GM18909 (cell line): ENCODE results near the gene SMARCA2.
"Not testable (repeated sequence)": the region's sequence is repeated elsewhere in the genome, so short reads cannot be mapped to it uniquely, and the experiment has no call there.

Source experiments
- ATAC-seq: cut with Tn5 transposase; IDR thresholded peaks from one replicate; pipeline ENCODE4 v1.9.1; 2021; ENCODE audit warnings: mild to moderate bottlenecking; ENCODE audit not compliant: unreplicated experiment, poor library complexity

SMARCA2 gene

DNA sequence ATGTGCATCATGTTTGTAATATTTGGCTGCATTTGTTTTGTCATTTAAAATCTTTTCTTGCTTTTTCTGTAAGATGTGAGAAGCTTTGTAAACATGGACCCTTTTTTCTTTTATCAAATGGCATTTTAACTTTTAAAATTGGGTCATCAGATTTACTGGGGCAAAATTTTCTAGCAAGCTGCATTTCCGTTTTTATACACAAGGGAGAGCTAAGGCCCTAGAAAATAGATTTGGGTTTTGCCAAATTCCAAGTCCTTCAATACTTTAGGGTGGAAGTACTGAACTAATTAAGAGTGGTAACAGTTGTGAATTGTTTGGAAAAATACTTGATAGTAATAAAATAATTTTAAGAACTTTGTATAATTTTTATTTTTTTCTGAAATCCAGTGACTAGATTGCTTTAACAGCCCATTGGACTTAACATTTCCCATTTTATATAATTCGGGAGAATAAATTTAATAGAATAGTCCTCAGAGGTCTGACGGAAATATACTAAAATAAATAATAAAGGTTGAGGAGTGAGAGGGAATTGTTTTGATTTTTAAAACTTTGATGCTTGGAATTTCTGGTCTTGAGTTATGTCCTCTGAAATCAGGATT, 117.4 kb downstream of the SMARCA2 start:
- no peak for ATAC-seq

DNA sequence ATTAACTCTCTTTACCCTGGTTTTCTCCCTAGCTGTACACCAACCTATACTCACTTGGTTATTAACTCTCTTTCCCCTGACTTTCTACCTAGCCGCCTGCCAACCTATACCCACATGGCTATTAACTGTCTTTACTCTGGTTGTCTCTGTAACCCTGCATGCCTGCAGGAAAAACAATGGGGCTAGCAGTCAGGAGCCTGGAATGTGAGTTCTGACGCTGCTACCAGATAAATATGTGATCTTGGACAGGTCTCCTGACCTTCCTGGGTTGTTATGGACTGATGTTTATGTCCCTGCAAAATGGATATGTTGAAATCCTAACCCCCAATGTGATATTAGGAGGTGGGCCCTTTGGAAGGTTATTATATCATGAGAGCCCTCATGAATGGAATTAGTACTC, 119.2 kb downstream of the SMARCA2 start:
- no peak for ATAC-seq

DNA sequence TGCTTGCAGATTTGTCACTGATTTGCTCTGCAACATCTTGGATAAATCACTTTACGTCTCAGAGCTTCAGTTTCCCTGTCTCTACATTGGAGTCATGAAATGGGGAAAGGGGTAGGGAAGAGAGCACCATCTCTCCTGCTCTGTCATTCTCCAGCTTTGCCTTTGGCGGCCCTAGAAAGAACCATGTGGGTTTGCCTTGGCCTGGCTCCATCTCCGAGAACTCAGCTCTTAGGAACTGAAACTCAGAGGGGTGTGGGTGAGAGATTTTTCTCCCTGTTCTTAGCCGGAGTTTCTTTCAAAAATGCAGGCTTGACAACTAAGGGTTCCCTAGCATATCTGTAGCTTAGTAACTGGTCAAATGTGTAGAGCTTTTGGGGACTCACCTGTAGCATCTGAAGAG, 123.5 kb downstream of the SMARCA2 start:
- ATAC-seq: no peak

DNA sequence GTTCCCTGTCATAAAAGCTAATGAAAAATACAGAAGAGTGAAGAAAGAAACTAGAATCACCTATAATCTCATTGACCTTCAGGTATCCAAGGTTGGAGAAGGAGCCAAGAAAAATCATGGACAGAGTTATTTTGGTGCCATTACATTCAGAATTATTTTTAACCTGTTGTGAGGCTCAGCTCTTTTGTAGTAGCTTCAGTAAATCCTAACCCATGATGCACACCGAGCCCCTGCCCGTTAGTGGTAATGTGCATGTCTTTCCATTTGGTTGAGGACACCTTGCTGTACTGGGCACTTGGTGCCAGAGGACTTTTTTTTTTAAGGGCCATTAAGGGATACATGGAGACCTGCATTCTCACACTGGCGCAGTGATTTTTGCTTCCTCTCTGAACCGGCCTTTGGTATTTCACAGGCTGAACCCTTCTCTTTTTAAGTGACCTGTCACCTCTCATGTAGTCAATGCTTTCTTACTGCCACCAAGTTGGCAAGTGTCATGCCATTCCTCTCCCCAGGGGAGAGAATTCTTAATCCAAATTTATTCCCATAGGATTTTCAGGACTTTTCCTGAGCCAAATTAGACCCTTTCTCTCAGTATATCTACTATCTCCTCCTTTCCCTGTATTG, 125.6 kb downstream of the SMARCA2 start:
- no peak for ATAC-seq

DNA sequence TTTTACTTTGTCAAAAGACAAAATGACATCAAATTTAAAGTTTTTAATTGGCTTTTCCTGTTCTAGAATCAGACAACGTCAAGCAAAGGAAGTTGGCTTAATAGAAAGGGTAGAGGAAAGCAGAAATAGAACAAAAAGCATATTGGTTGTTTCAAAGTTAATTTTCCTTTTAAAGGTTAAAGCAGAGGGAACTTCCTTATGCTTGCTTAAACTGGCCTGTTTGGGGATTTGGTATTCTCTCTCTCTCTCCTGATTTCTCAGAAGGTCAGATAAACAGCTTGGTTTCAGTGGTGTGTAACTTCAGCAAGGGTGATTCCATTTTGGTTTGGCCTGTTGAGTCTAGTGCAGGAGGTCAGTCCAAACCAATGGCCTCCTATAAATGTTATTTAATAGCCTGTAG, 127.1 kb downstream of the SMARCA2 start:
- no peak for ATAC-seq

DNA sequence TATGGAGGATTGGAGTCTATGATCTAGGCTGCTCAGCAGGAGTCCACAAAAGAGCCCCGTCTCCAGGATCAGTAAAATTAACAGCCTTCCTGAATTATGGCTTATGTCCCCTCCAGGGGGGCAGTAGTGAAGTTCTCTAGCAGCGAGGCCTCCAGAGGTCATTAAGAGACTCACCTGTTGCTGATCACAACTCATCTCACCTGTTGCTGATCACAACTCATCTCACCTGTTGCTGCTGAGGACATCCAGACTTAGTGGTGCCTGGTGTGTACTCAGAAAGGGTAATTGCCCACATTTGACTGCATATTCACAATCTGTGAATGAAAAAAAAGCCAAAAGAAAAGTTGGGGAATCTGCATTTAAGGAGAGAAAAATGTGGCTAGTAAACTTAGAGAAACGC, 129.5 kb downstream of the SMARCA2 start:
- no peak for ATAC-seq

DNA sequence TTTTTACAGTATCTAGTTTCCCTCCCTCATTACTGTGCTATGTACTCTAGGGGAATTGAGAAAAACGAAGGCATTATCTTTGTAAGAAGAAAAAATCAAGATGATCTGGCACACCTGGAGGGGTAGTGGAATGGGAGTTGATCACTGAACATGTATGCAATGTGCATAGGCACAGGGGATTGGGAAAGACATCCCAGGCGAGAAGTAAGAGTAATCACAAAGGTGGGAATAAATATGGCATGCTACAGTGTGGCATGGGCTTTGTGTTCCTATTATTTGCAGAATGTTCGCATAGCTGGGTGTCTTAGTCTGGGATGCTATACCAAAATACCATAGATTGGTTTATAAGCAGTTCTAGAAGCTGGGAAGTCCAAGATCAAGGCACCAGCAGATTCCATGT, 130.6 kb downstream of the SMARCA2 start:
- ATAC-seq: no peak

DNA sequence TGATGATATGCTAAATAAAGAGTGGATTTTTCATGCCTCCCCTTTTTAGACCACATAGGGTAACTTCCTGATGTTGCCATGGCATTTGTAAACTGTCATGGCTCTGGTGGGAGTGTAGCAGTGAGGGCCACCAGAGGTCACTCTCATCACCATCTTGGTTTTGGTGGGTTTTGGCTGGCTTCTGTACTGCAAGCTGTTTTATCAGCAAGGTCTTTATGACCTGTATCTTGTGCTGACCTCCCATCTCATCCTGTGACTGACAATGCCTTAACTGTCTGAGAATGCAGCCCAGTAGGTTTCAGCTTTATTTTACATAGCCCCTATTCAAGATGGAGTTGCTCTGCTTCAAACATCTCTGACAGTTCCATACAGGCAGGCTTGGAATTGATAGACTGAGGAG, 131.6 kb downstream of the SMARCA2 start:
- ATAC-seq: not testable (repeated sequence)

DNA sequence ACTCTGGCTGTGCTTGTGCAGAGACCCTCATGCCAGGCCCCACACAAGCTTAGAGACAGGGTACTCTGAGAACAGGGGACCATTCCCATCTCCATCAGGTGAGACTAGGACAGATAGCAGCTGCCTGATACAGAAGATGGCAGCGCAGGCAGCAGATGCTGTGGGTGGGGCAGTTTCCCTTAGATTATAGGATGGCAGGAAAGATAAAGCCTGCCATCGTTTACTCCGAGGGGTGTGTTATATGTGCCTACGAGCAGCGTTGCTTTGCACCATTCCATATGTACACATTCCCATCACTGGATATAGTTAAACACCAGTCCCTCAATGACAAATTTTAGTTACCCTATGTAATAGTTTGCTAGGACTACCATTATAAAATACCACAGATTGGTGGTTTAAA, 135.2 kb downstream of the SMARCA2 start:
- ATAC-seq: no peak

DNA sequence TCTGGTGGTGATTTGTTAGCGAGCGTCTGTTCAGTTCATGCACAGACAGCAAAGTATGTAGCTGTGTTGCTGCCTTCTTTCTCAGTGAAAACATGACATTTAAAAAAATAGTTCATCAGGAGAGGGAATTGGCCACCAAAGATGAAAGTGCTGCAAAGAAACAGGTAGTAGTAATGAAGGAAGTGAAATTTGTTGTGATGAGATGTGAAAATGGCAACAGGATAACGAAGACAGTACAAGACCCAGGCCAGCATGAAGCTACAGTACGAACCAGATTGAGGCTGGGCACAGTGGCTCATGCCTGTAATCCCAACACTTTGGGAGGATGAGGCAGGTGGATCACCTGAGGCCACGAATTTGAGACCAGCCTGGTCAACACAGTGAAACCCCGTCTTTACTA, 136.0 kb downstream of the SMARCA2 start:
- no peak for ATAC-seq

DNA sequence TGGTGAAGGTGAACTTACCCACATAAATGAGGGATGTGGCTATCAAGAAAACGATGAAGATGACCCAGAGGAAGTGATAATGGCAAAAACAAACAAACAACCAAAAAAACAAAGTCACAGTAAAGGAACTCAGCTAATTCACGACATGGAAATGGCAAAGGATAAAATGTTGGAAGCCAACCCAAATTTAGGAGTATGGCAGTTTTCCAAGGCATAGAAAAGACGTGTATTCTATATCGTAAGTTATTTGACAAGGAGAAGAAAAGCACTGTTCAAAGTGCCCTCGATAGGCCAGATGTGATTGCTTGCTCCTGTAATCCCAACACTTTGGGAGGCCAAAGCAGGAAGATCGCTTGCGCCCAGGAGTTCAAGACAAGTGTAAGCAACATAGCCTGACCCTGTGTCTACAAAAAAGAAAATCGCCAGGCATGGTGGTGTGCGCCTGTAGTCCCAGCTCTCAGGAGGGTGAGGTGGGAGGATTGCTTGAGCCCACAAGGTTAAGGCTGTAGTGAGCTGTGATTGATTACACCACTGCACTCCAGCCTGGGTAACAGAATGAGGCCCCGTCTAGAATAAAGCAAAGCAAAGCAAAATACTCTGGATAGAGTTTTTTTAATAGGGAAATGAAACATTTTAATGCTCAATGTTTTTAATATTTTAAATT, 138.0 kb downstream of the SMARCA2 start:
- ATAC-seq: no peak

DNA sequence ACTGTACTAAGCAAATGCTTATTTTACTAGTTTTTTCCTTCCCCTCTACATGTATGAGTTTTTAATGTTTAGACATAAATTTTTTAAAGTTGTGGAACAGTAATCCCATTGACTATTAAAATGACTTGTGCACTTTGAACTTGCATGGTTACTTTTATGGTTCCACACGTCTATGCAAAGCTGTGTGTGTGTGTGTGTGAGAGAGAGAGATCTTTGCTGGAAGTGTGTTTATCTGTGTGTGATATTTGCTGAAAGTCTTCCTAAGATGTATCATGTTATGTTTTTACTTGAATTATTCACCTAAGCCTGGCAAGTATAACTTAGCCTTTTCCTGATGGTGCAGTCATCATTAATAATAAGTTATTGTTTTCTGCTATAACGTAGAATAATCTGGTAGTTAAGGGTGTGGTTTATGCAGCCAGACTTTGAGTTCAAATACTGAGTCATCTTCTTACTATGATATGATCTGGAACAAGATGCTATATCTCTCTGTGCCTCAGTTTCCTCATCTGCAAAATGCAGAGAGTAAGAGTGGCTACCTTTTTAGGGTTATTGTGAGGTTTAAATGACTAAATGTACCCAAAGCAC, 138.6 kb downstream of the SMARCA2 start:
- no peak for ATAC-seq

DNA sequence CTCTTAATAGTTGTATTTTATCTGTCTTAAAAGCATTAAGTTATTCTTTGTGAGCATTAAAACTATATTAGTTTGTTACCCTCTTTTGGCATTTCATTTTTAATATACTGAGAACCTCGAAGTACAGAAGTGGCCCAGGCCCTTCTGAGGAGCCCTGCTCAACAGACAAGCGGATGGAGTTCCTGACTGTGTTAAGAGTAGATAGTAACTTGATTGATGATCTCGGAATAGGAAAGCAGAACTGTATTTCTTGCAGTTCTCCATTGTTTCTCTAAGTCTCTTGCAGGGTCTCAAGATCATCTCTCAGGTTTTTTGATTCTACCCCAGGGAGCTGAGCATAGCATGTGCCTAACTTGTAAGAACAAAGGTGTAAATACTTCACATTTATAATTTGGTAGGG, 139.6 kb downstream of the SMARCA2 start:
- no peak for ATAC-seq

DNA sequence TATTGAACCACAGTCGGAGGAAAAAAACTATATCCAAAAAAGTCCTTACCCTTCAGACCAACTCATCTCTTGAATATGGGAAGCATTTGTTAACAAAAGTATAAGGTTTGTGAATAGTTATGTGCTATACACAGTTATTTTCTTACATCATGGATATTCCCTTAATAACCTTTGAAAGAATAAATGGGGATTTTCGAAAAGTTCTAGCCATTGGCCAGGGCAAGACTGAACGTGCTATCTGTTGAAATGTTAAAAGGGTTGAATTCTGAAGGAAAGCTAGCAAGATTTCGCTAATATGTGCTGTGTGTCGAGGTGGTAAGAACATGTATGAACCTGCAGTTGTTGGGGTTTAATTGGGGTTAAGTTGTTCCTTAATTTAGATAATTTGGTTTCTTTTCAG, 140.8 kb downstream of the SMARCA2 start:
- ATAC-seq: no peak

DNA sequence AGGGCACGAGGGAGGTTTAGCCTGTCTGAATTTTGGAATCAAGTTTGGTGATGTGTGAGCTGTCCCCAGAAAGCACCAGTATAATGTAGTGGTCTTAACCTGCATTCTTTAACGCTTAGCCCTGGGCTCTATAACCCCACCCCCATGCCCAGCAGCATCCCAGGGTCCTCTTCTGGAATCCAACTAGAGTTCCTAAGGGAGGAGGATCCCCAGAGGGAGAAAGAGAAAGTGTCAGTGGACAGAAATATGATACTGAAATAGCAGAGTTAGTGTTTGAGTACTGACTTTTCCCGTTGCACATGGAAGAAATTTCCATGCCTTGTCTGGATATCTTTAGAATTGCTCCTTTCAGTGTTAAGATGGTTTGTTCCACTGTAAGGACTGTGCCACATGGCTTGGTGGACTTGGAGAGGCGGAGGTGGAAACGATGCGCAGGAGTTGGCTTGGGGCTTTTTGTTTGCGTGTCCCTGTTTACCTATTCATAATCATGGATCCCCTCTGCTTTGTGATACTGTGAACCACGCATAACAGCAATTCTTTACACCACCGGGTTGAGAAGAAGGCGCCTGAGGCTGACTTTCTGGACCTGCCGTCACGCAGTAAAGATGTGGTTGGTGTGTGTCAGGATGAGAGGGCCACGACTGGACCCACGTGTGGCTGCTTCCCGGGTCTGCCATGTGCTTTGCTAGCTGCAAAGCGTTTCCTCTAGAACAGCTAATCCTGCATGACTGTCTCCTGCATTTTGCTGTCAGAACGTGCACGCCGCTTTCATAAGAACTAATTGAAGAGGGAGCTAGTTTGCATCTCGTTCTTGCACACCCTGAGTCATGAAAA, 142.3 kb downstream of the SMARCA2 start:
- ATAC-seq: peak; percentile 50

DNA sequence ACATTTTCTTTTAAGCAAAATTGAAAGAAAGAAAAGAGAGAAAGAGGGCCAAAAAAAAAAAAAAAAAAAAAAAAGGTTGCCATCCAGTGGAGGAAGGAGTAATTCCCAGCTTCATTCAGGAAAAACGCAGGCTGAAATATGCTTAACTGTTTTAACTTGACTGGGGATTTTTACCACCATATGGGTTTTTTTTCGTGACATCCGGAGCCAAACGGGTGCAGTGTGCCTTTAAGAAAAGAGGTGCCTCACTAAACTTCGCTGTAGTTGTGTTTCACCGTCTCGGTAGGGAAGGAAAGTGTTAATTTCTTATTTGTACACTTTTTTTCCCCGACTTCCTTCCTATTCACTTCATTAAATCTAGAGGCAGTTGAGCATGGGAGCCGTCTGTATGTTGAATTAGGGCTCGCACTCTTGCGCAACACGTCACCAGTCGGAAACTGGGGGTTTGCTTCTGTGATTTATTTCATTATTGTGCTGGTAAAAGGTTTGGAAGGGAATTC, 143.0 kb downstream of the SMARCA2 start:
- ATAC-seq: peak; percentile 65

DNA sequence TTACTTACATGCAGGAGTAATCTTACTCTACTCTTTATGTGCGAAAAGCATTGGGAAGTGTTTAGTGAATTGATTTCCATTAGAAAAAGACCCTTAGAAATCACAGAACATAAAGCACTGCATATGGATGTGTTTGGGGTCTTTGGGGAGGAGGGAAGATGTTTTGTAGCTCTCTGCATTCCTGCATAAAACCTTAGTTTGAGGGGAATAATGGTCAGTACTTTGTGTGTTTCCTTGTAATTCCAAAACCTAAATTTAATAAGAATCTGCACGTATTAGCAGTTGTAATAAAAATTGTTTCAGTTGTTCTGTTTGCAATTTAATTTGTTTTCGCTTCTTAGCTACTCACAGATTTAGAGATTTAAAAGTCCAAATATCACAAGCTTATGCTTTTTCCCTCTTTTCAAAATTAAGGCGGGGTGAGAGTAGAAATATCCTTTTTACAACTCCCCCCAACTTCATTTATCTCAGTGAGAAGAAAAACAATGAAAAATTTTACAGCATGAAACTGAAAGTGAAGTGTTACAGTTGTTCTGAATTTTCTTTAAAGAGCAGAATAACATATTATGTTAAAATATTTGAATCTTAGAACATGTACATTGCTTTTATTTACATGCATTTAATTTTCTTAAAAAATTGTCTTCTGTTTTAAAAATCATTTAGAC, 143.8 kb downstream of the SMARCA2 start:
- ATAC-seq: no peak

DNA sequence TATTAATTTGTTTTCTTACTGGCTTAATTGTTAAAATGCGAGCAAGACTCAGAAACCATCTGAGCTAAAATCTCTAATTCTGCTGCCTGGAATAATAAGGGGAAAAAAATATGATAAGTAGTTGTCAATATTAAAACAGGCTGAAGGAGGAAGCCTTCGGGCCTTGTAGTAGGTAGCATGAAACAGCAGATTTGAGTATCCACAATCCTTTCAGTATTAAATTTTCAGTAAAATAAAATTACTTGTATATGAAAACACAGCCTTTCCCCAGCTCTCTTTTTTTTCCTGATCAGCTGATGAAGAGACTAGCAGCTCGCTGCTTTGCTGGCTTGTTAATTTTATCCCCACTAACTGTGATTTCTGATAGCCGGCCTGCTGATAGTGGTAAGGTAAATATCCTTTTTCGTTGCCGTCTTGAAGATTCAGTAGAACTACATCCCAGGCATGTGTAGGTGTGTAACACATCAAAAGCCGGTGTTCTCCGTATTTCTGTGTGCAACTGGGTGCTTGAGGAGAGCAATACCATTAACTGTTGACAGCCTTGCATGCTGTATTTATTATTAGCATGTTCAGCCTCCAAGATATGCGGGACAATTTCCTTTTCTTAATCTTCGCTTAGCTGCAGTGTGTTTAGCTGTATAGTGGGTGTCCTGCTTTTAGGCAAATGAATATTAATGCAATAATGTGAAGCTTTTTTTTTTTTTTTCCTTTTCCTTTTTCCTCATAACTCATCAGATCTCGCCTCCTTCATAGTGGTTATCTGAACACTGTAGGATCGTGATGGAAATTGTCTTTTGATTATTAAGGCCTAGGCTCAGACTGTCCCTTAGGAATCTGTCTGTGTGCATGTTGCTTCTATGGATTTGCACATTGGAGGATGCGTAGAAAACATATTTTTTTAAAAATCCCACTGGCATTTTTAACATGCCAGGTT, 144.6 kb downstream of the SMARCA2 start:
- no peak for ATAC-seq

DNA sequence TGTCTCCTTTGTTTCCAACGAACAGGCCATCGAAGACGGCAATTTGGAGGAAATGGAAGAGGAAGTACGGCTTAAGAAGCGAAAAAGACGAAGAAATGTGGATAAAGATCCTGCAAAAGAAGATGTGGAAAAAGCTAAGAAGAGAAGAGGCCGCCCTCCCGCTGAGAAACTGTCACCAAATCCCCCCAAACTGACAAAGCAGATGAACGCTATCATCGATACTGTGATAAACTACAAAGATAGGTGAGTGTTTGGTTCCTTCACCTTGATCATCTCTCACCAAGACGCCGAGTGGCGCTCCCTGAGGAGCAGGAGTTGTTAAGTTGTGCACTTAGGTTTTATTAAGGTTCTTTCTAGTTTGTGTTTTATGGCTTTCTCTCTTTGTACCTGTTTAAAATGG, 146.5 kb downstream of the SMARCA2 start:
- ATAC-seq: no peak
